Measurements from ENCODE around the gene BST1. TPM values are rescaled to one million over a fixed set of nuclear protein-coding genes. Genes with fewer than 3 reads are reported as not detected.

The BST1 gene
- total RNA-seq, 1 donor from 2014 or later = 2.7 TPM

- H3K4me3 ChIP-seq = no peak overlapping the region
- H3K27me3 ChIP-seq (ENCODE audit: low read depth) = no peaks in the 10 kb centered on the region
- peaks cover 21% of the 10 kb centered on the region for H3K4me1 ChIP-seq
- no peak for DNase-seq
- H3K36me3 ChIP-seq = peaks cover 15% of the 10 kb centered on the region
- intact Hi-C loops (cut with micrococcal nuclease) = no loop called here
- TF ChIP-seq CTCF (IDR thresholded peaks at IDR 0.05; ENCODE audit: borderline replicate concordance) = no peak
- no peaks in the 10 kb centered on the region for H3K9me3 ChIP-seq (replicated peaks)
- H3K27ac ChIP-seq (replicated peaks) = no peak overlapping the region
These were observed 10.3 kb upstream of the BST1 start for GRCh38 chr4:15692602-15693001.

- Histone ChIP-seq H3K4me3 (no peak overlapping the region), H3K27ac (replicated peaks) (no peak overlapping the region), H3K4me1 (peaks cover 21% of the 10 kb centered on the region), H3K36me3 (peaks cover under 1% of the 10 kb centered on the region), H3K9me3 (replicated peaks) (no peaks in the 10 kb centered on the region), H3K27me3 (ENCODE audit: low read depth) (no peaks in the 10 kb centered on the region)
- no peak for TF ChIP-seq CTCF (IDR thresholded peaks at IDR 0.05; ENCODE audit: borderline replicate concordance)
- DNase-seq = no peak
- intact Hi-C loops (cut with micrococcal nuclease) = no loop called here
These were observed 8.4 kb upstream of the BST1 start for GRCh38 chr4:15694431-15694830.

GRCh38 chr4:15695240-15695699 lies 7.6 kb upstream of the BST1 start:
- intact Hi-C loops (cut with micrococcal nuclease) = no loop called here

GRCh38 chr4:15695729-15696128 lies 7.1 kb upstream of the BST1 start:
- Histone ChIP-seq H3K4me3 (no peak overlapping the region), H3K27ac (replicated peaks) (no peak overlapping the region), H3K36me3 (no peaks in the 10 kb centered on the region), H3K9me3 (replicated peaks) (no peaks in the 10 kb centered on the region), H3K4me1 (peaks cover 11% of the 10 kb centered on the region), H3K27me3 (ENCODE audit: low read depth) (no peaks in the 10 kb centered on the region)
- no peak for DNase-seq
- no peak for TF ChIP-seq CTCF (IDR thresholded peaks at IDR 0.05; ENCODE audit: borderline replicate concordance)
- intact Hi-C loops (cut with micrococcal nuclease) = no loop called here

More at GRCh38 chr4:15695240-15695699, 7.6 kb upstream of the BST1 start:
- TF ChIP-seq CTCF (IDR thresholded peaks at IDR 0.05; ENCODE audit: borderline replicate concordance) = no peak
- Histone ChIP-seq H3K4me3 (no peak overlapping the region), H3K9me3 (replicated peaks) (no peaks in the 10 kb centered on the region), H3K36me3 (no peaks in the 10 kb centered on the region), H3K27ac (replicated peaks) (no peak overlapping the region), H3K4me1 (peaks cover 16% of the 10 kb centered on the region), H3K27me3 (ENCODE audit: low read depth) (no peaks in the 10 kb centered on the region)
- no peak for DNase-seq

GRCh38 chr4:15696866-15697265 lies 6.0 kb upstream of the BST1 start:
- H3K4me1 ChIP-seq = no peaks in the 10 kb centered on the region
- H3K4me3 ChIP-seq = no peak overlapping the region
- no peaks in the 10 kb centered on the region for H3K36me3 ChIP-seq
- no peaks in the 10 kb centered on the region for H3K9me3 ChIP-seq (replicated peaks)
- TF ChIP-seq CTCF (IDR thresholded peaks at IDR 0.05; ENCODE audit: borderline replicate concordance) = no peak
- no peak overlapping the region for H3K27ac ChIP-seq (replicated peaks)
- DNase-seq = no peak
- intact Hi-C loops (cut with micrococcal nuclease) = no loop called here
- no peaks in the 10 kb centered on the region for H3K27me3 ChIP-seq (ENCODE audit: low read depth)

All from left ventricle myocardium inferior (tissue), 1 donor.